HG03103 (cell line): ENCODE measurements around the gene CDH13.

Experiments used
- ATAC-seq: cut with Tn5 transposase; IDR thresholded peaks from one replicate; pipeline ENCODE4 v1.9.1; 2021; ENCODE audit warnings: low read depth; ENCODE audit not compliant: unreplicated experiment

CDH13 gene

GRCh38 chr16:82625066-82625968, 1.5 kb upstream of the CDH13 start:
- no peak for ATAC-seq

GRCh38 chr16:82628088-82628423, 1.3 kb downstream of the CDH13 start:
- no peak for ATAC-seq

- ATAC-seq: no peak
Measured at GRCh38 chr16:82628711-82629110, 1.9 kb downstream of the CDH13 start.

- ATAC-seq: no peak
Measured at GRCh38 chr16:82629441-82630027, 2.8 kb downstream of the CDH13 start.

- ATAC-seq: no peak
Measured at GRCh38 chr16:82630219-82630618, 3.5 kb downstream of the CDH13 start.

GRCh38 chr16:82630688-82631087, 3.9 kb downstream of the CDH13 start:
- ATAC-seq: no peak

GRCh38 chr16:82631701-82632685, 5.2 kb downstream of the CDH13 start:
- no peak for ATAC-seq

GRCh38 chr16:82633964-82634600, 7.3 kb downstream of the CDH13 start:
- ATAC-seq: no peak

GRCh38 chr16:82634955-82635610, 8.3 kb downstream of the CDH13 start:
- ATAC-seq: no peak

- no peak for ATAC-seq
Measured at GRCh38 chr16:82636485-82636884, 9.7 kb downstream of the CDH13 start.

GRCh38 chr16:82636958-82637357, 10.2 kb downstream of the CDH13 start:
- ATAC-seq: no peak

- no peak for ATAC-seq
Measured at GRCh38 chr16:82638095-82638798, 11.5 kb downstream of the CDH13 start.

- ATAC-seq: no peak
Measured at GRCh38 chr16:82639263-82639662, 12.5 kb downstream of the CDH13 start.

GRCh38 chr16:82639666-82640336, 13.0 kb downstream of the CDH13 start:
- peak; percentile 68 for ATAC-seq

- no peak for ATAC-seq
Measured at GRCh38 chr16:82641336-82641984, 14.7 kb downstream of the CDH13 start.

GRCh38 chr16:82643136-82643535, 16.4 kb downstream of the CDH13 start:
- no peak for ATAC-seq

- no peak for ATAC-seq
Measured at GRCh38 chr16:82643936-82644630, 17.3 kb downstream of the CDH13 start.

- no peak for ATAC-seq
Measured at GRCh38 chr16:82646504-82646903, 19.7 kb downstream of the CDH13 start.
